Gastrocnemius medialis (tissue), 4 donors: ENCODE measurements around the gene TNN. TPM values are rescaled to one million over a fixed set of nuclear protein-coding genes. Genes with fewer than 3 reads are reported as not detected.

Experiments
- ATAC-seq, 2 donors: fragments of 150-250 bp; one replicate each; pipeline ENCODE4 v1.9.1; 2016
- DNase-seq, 2 donors: peaks; one replicate each; pipeline ENCODE4 v3.0.0-alpha.2; 2019
- H3K27ac ChIP-seq, 4 donors: fragments of 200-600 bp; sonication (generic); 1 replicate in 1 of 4; 2 replicates in 3 of 4; pipeline ENCODE4 v1.5.1; 2016 to 2018; ENCODE audit warnings: mild to moderate bottlenecking in 2 of 4, moderate library complexity in 1 of 4
- H3K27me3 ChIP-seq, 3 donors: fragments of 200-600 bp; sonication (generic) in 2 of 3; 1 replicate in 1 of 3; 2 replicates in 2 of 3; pipeline versions ENCODE4 v1.5.1 to v1.6.0; 2016 to 2019; ENCODE audit warnings: mild to moderate bottlenecking in 1 of 3, moderate library complexity in 1 of 3
- H3K36me3 ChIP-seq, 2 donors: fragments of 200-600 bp; sonication (generic) in 1 of 2; one replicate each; pipeline ENCODE4 v1.5.1; 2017 to 2018
- H3K4me1 ChIP-seq, 2 donors: fragments of 200-600 bp; sonication (generic) in 1 of 2; one replicate each; pipeline ENCODE4 v1.5.1; 2016 to 2017; ENCODE audit warnings: mild to moderate bottlenecking in 2 of 2
- H3K4me3 ChIP-seq, 4 donors: fragments of 200-600 bp; sonication (generic) in 3 of 4; 1 replicate in 1 of 4; 2 replicates in 3 of 4; pipeline ENCODE4 v1.5.1; 2016 to 2019; ENCODE audit warnings: mild to moderate bottlenecking in 2 of 4
- H3K9me3 ChIP-seq, 3 donors: fragments of 200-600 bp; sonication (generic) in 2 of 3; 1 replicate in 1 of 3; 2 replicates in 2 of 3; pipeline ENCODE4 v1.5.1; 2016 to 2019
- POLR2A ChIP-seq, 2 donors: fragments of 450-650 bp; IDR thresholded peaks; one replicate each; pipeline ENCODE4 v1.6.1; 2017; ENCODE audit warnings: antibody characterized with exemption in 2 of 2, mild to moderate bottlenecking in 2 of 2, moderate library complexity in 2 of 2
- in situ Hi-C, 4 donors: fragments of 200-750 bp; cut with MboI; loops; one replicate each; pipeline versions ENCODE4 v1.15.0 to v1.8.0; 2017; ENCODE audit warnings: low sequenced_read_pairs in 4 of 4
- intact Hi-C: fragments of 100-400 bp; cut with DNase I; formaldehyde crosslinking; loops from one replicate; pipeline ENCODE4 v1.15.1; 2023; ENCODE audit warnings: low total_unique reads
- total RNA-seq, 4 donors: library from RNA; depleted of rRNA; stranded (reverse); fragments of >200 nt; gene quantifications; one replicate each; pipeline versions ENCODE4 v1.1.0 to v1.2.3, GENCODE V29; 2016
- TF ChIP-seq, protein P1 (sequence below), 5 experiments: fragments of 450-650 bp in 3 of 5; fragments of 200-600 bp in 2 of 5; sonication (generic) in 2 of 5; IDR thresholded peaks in 4 of 5; conservative IDR thresholded peaks in 1 of 5; 1 replicate in 4 of 5; 2 replicates in 1 of 5; pipeline ENCODE4 v1.5.1; 2016 to 2019; ENCODE audit warnings: antibody characterized with exemption in 5 of 5, mild to moderate bottlenecking in 3 of 5, moderate library complexity in 3 of 5

TNN gene
- total RNA-seq, 4 donors from 2014 or later = 0.07 TPM; not detected in 3

DNA sequence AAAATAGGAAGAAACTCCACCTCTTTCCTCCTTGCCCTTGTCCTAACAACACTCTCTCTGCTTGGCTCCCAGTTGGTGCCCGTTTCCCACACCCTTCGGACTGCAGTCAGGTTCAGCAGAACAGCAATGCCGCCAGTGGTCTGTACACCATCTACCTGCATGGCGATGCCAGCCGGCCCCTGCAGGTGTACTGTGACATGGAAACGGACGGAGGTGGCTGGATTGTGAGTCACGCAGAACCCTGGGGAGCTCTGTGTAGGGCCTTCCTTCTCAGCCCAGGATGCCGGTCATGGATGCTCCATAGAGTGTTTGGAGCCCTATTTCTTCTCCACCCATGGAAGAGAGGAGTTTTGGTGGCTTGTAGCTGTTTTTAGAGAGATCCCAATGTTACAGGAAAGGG lies 60.9 kb downstream of the TNN start:
- TF ChIP-seq, protein P1, sequence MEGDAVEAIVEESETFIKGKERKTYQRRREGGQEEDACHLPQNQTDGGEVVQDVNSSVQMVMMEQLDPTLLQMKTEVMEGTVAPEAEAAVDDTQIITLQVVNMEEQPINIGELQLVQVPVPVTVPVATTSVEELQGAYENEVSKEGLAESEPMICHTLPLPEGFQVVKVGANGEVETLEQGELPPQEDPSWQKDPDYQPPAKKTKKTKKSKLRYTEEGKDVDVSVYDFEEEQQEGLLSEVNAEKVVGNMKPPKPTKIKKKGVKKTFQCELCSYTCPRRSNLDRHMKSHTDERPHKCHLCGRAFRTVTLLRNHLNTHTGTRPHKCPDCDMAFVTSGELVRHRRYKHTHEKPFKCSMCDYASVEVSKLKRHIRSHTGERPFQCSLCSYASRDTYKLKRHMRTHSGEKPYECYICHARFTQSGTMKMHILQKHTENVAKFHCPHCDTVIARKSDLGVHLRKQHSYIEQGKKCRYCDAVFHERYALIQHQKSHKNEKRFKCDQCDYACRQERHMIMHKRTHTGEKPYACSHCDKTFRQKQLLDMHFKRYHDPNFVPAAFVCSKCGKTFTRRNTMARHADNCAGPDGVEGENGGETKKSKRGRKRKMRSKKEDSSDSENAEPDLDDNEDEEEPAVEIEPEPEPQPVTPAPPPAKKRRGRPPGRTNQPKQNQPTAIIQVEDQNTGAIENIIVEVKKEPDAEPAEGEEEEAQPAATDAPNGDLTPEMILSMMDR (IDR thresholded peaks at IDR 0.05 in 4 of 5, conservative IDR thresholded peaks at IDR 0.05 in 1 of 5) = no peak
- TF ChIP-seq POLR2A (IDR thresholded peaks at IDR 0.05) = no peak
- intact Hi-C loops = no loop called here

DNA sequence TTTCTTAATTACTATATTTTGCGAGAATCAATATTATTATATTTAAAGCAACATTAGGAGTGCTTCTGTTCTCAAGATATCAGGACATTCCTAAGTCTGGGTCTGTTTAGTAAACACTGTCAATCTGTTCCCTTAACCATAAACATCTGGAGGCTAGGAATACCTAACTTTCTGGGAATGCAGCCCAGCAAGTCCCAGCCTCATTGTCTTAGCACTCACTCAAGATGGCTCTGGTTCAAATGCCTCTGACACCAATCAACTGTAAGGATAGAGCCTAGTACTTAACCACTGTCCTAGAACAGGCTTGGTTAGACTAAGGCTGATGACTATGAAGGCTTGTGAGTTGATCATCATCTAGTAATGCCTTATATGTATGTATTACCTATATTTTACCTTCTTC lies 61.5 kb downstream of the TNN start:
- no peak for DNase-seq
- Histone ChIP-seq H3K9me3 (no peaks in the 10 kb centered on the region), H3K4me3 (no peak overlapping the region), H3K4me1 (peaks cover 6 to 29% of the 10 kb centered on the region in 2 donors), H3K27ac (peak overlapping the region; percentile 14 to 40 (median 24)), H3K27me3 (no peaks in the 10 kb centered on the region), H3K36me3 (no peaks in the 10 kb centered on the region)
- in situ Hi-C loops = loop anchor here (10.0 to 25.0 kb wide), 2 partner anchors 94 to 758 kb away; no protein-coding TSS in a partner anchor
- TF ChIP-seq POLR2A (IDR thresholded peaks at IDR 0.05) = no peak
- TF ChIP-seq, protein P1 (IDR thresholded peaks at IDR 0.05 in 4 of 5, conservative IDR thresholded peaks at IDR 0.05 in 1 of 5) = no peak
- intact Hi-C loops = no loop called here
- no peak for ATAC-seq

More for the DNA sequence above, 60.9 kb downstream of the TNN start:
- Histone ChIP-seq H3K27ac (no peak overlapping the region), H3K9me3 (no peaks in the 10 kb centered on the region), H3K4me3 (no peak overlapping the region), H3K36me3 (no peaks in the 10 kb centered on the region), H3K4me1 (peaks cover 6 to 29% of the 10 kb centered on the region in 2 donors), H3K27me3 (no peaks in the 10 kb centered on the region)
- DNase-seq (no peak), ATAC-seq (no peak)
- in situ Hi-C loops = loop anchor here (10.0 to 25.0 kb wide), 2 partner anchors 94 to 759 kb away; no protein-coding TSS in a partner anchor

DNA sequence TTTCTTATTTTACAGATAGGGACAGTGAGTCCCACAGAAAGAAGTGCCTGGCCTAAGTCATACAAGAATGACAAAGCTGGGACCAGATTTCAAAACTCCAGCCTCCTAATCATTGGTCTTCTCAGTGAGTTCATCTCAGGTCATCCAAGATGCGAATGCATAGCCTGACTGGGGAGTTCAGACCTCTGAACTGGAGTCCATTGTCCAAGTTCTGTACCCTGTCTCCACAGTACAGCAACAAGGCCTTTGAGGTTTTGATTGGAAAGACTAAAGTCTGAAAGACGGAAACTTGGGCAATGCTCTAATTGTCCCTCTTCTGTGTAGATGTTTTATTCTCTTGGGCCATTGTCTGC lies 62.0 kb downstream of the TNN start:
- ATAC-seq = no peak
- no peak for TF ChIP-seq POLR2A (IDR thresholded peaks at IDR 0.05)
- TF ChIP-seq, protein P1 (IDR thresholded peaks at IDR 0.05 in 4 of 5, conservative IDR thresholded peaks at IDR 0.05 in 1 of 5) = no peak
- peaks cover 6 to 29% of the 10 kb centered on the region in 2 donors for H3K4me1 ChIP-seq
- H3K9me3 ChIP-seq = no peaks in the 10 kb centered on the region
- DNase-seq = no peak
- H3K4me3 ChIP-seq = no peak overlapping the region
- in situ Hi-C loops = loop anchor here (10.0 to 25.0 kb wide), 2 partner anchors 95 to 758 kb away; no protein-coding TSS in a partner anchor
- H3K36me3 ChIP-seq = no peaks in the 10 kb centered on the region
- H3K27ac ChIP-seq = peak overlapping the region; percentile 14 to 40 (median 24)
- intact Hi-C loops = no loop called here
- no peaks in the 10 kb centered on the region for H3K27me3 ChIP-seq

DNA sequence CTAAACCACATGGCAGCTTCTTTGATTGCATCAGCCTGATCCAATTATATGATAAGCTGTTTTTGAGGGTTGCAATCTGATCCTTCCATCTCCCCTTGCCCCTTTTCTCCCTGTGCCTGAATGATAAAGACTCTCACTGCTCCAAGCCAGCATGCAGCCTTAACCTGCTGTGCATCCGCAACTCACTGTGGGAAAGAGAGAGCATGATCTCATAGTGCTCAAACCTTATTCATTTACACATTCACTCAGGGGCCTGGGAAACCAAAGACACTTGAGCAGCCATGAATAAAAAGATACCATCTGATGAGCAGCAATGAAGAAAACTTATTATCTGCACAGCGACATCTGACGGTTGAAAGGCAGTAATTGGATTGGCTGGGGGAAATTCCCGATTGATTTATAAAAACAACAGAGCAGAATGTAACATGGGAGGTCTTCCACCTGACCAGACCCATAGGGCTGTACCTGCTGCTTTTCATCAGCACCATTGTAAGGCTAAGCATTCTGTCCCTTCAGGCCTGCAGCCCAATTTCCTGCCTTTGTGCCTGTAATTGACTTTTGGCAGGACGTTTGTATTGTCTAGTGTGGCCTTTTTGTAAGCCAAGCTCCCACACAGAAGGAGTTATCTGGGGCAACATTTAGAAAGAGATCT lies 62.5 kb downstream of the TNN start:
- H3K36me3 ChIP-seq = no peaks in the 10 kb centered on the region
- in situ Hi-C loops = loop anchor here (10.0 to 25.0 kb wide), 2 partner anchors 95 to 757 kb away; no protein-coding TSS in a partner anchor
- DNase-seq = no peak
- H3K27me3 ChIP-seq = no peaks in the 10 kb centered on the region
- TF ChIP-seq, protein P1 (IDR thresholded peaks at IDR 0.05 in 4 of 5, conservative IDR thresholded peaks at IDR 0.05 in 1 of 5) = no peak
- peaks cover 6 to 29% of the 10 kb centered on the region in 2 donors for H3K4me1 ChIP-seq
- intact Hi-C loops = no loop called here
- H3K4me3 ChIP-seq = no peak overlapping the region
- ATAC-seq = peak in 1 of 2 donors; percentile 28
- H3K9me3 ChIP-seq = no peaks in the 10 kb centered on the region
- peak overlapping the region in 3 of 4 donors; percentile 29 to 40 (median 30) for H3K27ac ChIP-seq
